H1 (cell line): Measurements from ENCODE around the gene TLL1. TPM values are rescaled to one million over a fixed set of nuclear protein-coding genes. Genes with fewer than 3 reads are reported as not detected.

ENCODE experiments used
- CTCF ChIA-PET: fragments of 300-600 bp; sonication (Branson Sonifier 250); formaldehyde crosslinking; loops from one replicate; lab custom pipeline; 2021; ENCODE audit not compliant: partially characterized antibody; lab: Charles Lee
- POLR2A ChIA-PET: fragments of 300-600 bp; sonication (Branson Sonifier 250); formaldehyde crosslinking; loops from one replicate; lab custom pipeline; 2021; ENCODE audit warnings: inconsistent platforms; ENCODE audit not compliant: partially characterized antibody; lab: Charles Lee
- DNase-seq, 2 experiments: peaks; one replicate each; pipeline versions ENCODE4 v3.0.0 to v3.0.0-alpha.2; 2010 to 2022; ENCODE audit warnings: low spot score in 2 of 2, low read depth in 1 of 2, mixed read lengths in 1 of 2
- FAIRE-seq: peaks from 2 replicates; lab custom pipeline; 2011; peaks lifted over from hg19 to GRCh38; lab: Jason Lieb, UNC
- H2AFZ ChIP-seq: 2 replicates; pipeline ENCODE4 v1.8.1; 2012; ENCODE audit warnings: low read length, inconsistent platforms
- H2AK5ac ChIP-seq: 2 replicates; pipeline ENCODE4 v1.6.1; 2013; ENCODE audit warnings: low read depth, low read length
- H2BK120ac ChIP-seq: replicated peaks from 2 replicates; pipeline ENCODE3; 2013; ENCODE audit warnings: low read depth, low read length, inconsistent platforms
- H2BK12ac ChIP-seq: 2 replicates; pipeline ENCODE4 v1.6.1; 2013; ENCODE audit warnings: low read depth, low read length
- H2BK15ac ChIP-seq: 2 replicates; pipeline ENCODE4 v1.6.1; 2013; ENCODE audit warnings: low read length
- H2BK20ac ChIP-seq: 2 replicates; pipeline ENCODE4 v1.6.1; 2013; ENCODE audit warnings: low read length
- H2BK5ac ChIP-seq: 2 replicates; pipeline ENCODE4 v1.6.1; 2013; ENCODE audit warnings: low read depth, low read length
- H3K14ac ChIP-seq: 2 replicates; pipeline ENCODE4 v1.6.1; 2013; ENCODE audit warnings: inconsistent platforms; ENCODE audit not compliant: insufficient read length
- H3K18ac ChIP-seq: 2 replicates; pipeline ENCODE4 v1.6.1; 2013; ENCODE audit warnings: low read length; ENCODE audit errors: extremely low read depth
- H3K23ac ChIP-seq: 2 replicates; pipeline ENCODE4 v1.6.1; 2013; ENCODE audit warnings: inconsistent platforms; ENCODE audit not compliant: insufficient read length
- H3K23me2 ChIP-seq: 2 replicates; pipeline ENCODE4 v1.6.1; 2013; ENCODE audit warnings: low read depth, low read length
- H3K27ac ChIP-seq: 2 replicates; pipeline ENCODE4 v1.6.1; 2011; ENCODE audit warnings: low read depth, low read length, inconsistent platforms
- H3K27me3 ChIP-seq, 4 experiments: replicated peaks in 1 of 4; 1 replicate in 1 of 4; 2 replicates in 3 of 4; pipeline versions ENCODE4 v1.6.1 to v1.8.1; 2011 to 2013; ENCODE audit warnings: low read length in 3 of 4, mild to moderate bottlenecking in 3 of 4, inconsistent platforms in 2 of 4, mixed read lengths in 2 of 4, moderate library complexity in 1 of 4; ENCODE audit not compliant: control insufficient read depth in 3 of 4, insufficient read depth in 3 of 4; ENCODE audit errors: extremely low read depth in 1 of 4
- H3K36me3 ChIP-seq, 4 experiments: 2 replicates each; pipeline versions ENCODE4 v1.6.1 to v1.8.1; 2011 to 2013; ENCODE audit warnings: mild to moderate bottlenecking in 4 of 4, low read length in 3 of 4, moderate library complexity in 2 of 4, control low read depth in 1 of 4, inconsistent platforms in 1 of 4; ENCODE audit not compliant: insufficient read depth in 4 of 4, control insufficient read depth in 2 of 4
- H3K4ac ChIP-seq: replicated peaks from 2 replicates; pipeline ENCODE3; 2013; ENCODE audit warnings: low read length, low read depth, mixed read lengths, inconsistent platforms; ENCODE audit not compliant: insufficient read length
- H3K4me1 ChIP-seq, 4 experiments: replicated peaks in 1 of 4; 1 replicate in 1 of 4; 2 replicates in 3 of 4; pipeline versions ENCODE4 v1.6.1 to v1.8.1; 2011 to 2013; ENCODE audit warnings: low read length in 3 of 4, inconsistent platforms in 2 of 4, mixed read lengths in 1 of 4; ENCODE audit not compliant: insufficient read depth in 4 of 4, control insufficient read depth in 3 of 4
- H3K4me2 ChIP-seq, 2 experiments: 2 replicates each; pipeline versions ENCODE4 v1.6.1 to v1.8.1; 2011 to 2013; ENCODE audit warnings: low read depth in 2 of 2, low read length in 2 of 2, control low read depth in 1 of 2, inconsistent platforms in 1 of 2, mild to moderate bottlenecking in 1 of 2; ENCODE audit not compliant: insufficient read depth in 1 of 2
- H3K4me3 ChIP-seq, 4 experiments: fragments of 200-600, 300-600 bp in 1 of 4; sonication (generic), shearing (Covaris generic), sonication (Bioruptor Twin) in 1 of 4; 2 replicates each; pipeline versions ENCODE4 v1.5.1 to v1.8.1; 2011 to 2016; ENCODE audit warnings: low read length in 4 of 4, low read depth in 3 of 4, control low read depth in 2 of 4, inconsistent platforms in 2 of 4, mild to moderate bottlenecking in 2 of 4, mixed read lengths in 1 of 4, moderate library complexity in 1 of 4; ENCODE audit not compliant: insufficient read depth in 2 of 4; ENCODE audit errors: extremely low read depth in 1 of 4
- H3K56ac ChIP-seq: replicated peaks from 2 replicates; pipeline ENCODE3; 2013; ENCODE audit warnings: low read depth, mild to moderate bottlenecking, mixed read lengths, low read length, inconsistent platforms; ENCODE audit not compliant: insufficient read length
- H3K79me1 ChIP-seq: 2 replicates; pipeline ENCODE4 v1.6.1; 2013; ENCODE audit warnings: low read depth, low read length, control low read depth
- H3K79me2 ChIP-seq, 2 experiments: 2 replicates each; pipeline versions ENCODE4 v1.6.1 to v1.8.1; 2012 to 2013; ENCODE audit warnings: low read length in 2 of 2, mild to moderate bottlenecking in 2 of 2, inconsistent platforms in 1 of 2; ENCODE audit not compliant: insufficient read depth in 2 of 2, control insufficient read depth in 1 of 2
- H3K9ac ChIP-seq, 4 experiments: replicated peaks in 1 of 4; 1 replicate in 1 of 4; 2 replicates in 3 of 4; pipeline versions ENCODE4 v1.6.1 to v1.8.1; 2011 to 2013; ENCODE audit warnings: low read depth in 3 of 4, low read length in 3 of 4, control low read depth in 2 of 4, mild to moderate bottlenecking in 2 of 4, moderate library complexity in 2 of 4, inconsistent platforms in 1 of 4; ENCODE audit errors: extremely low read depth in 1 of 4
- H3K9me3 ChIP-seq, 2 experiments: 2 replicates each; pipeline versions ENCODE4 v1.6.1 to v1.8.1; 2012 to 2013; ENCODE audit warnings: mild to moderate bottlenecking in 2 of 2, moderate library complexity in 2 of 2, control low read depth in 1 of 2, inconsistent platforms in 1 of 2, low read depth in 1 of 2, low read length in 1 of 2, mixed read lengths in 1 of 2; ENCODE audit not compliant: insufficient read depth in 2 of 2
- H4K20me1 ChIP-seq, 2 experiments: replicated peaks in 1 of 2; 2 replicates each; pipeline versions ENCODE3 to v1.8.1; 2011 to 2013; ENCODE audit warnings: inconsistent platforms in 2 of 2, low read length in 2 of 2, mild to moderate bottlenecking in 1 of 2; ENCODE audit not compliant: insufficient read depth in 2 of 2, control insufficient read depth in 1 of 2
- H4K5ac ChIP-seq: 2 replicates; pipeline ENCODE4 v1.6.1; 2013; ENCODE audit warnings: low read length, low read depth, mixed read lengths, inconsistent platforms; ENCODE audit not compliant: insufficient read length
- H4K8ac ChIP-seq: 2 replicates; pipeline ENCODE4 v1.8.0; 2013; ENCODE audit warnings: mild to moderate bottlenecking, moderate library complexity, low read length, inconsistent platforms; ENCODE audit not compliant: insufficient read depth; ENCODE audit errors: extremely low read depth
- H4K91ac ChIP-seq: replicated peaks from 2 replicates; pipeline ENCODE3; 2013; ENCODE audit warnings: low read length, mixed read lengths, inconsistent platforms; ENCODE audit not compliant: insufficient read length
- KDM4A ChIP-seq: IDR thresholded peaks from one replicate; pipeline ENCODE4 v1.7.1; 2012; ENCODE audit warnings: low read depth, mild to moderate bottlenecking, moderate library complexity, low read length, inconsistent platforms; ENCODE audit not compliant: severe bottlenecking
- RXRA ChIP-seq: IDR thresholded peaks from 2 replicates; pipeline ENCODE4 v1.6.1; 2011; ENCODE audit warnings: low read depth, mild to moderate bottlenecking, low read length, moderate library complexity; ENCODE audit not compliant: insufficient read depth
- SAP30 ChIP-seq: fragments of 300-600 bp; sonication (generic); IDR thresholded peaks from 2 replicates; pipeline ENCODE4 v1.7.1; 2012; ENCODE audit warnings: low read length, moderate library complexity, mild to moderate bottlenecking, inconsistent platforms; ENCODE audit not compliant: insufficient read depth, insufficient replicate concordance
- SIRT6 ChIP-seq: IDR thresholded peaks from one replicate; pipeline ENCODE4 v1.7.1; 2012; ENCODE audit warnings: low read length, inconsistent platforms
- WGBS, 2 experiments: shearing (Covaris generic) in 1 of 2; methylation state at CpG; one replicate each; pipeline versions ENCODE4 v1.1.6 to v1.1.7; 2013 to 2015; ENCODE audit warnings: low lambda C conversion rate in 2 of 2, mixed read lengths in 2 of 2, inconsistent platforms in 1 of 2, low coverage in 1 of 2, missing lambda C conversion rate in 1 of 2; ENCODE audit not compliant: insufficient replicate concordance in 2 of 2, insufficient coverage in 1 of 2, insufficient read length in 1 of 2; ENCODE audit errors: extremely low coverage in 1 of 2, missing lambda C conversion rate in 1 of 2; 5-methylcytosine and 5-hydroxymethylcytosine counted together
- polyA plus RNA-seq, 7 experiments: library from polyadenylated mRNA; depleted of rRNA in 3 of 7; stranded (reverse) in 5 of 7; unstranded in 2 of 7; fragments of >200 nt in 5 of 7; fragments of 200-250 nt in 2 of 7; gene quantifications; 1 replicate in 5 of 7; 2 replicates in 1 of 7; 4 replicates in 1 of 7; pipeline versions ENCODE4 v1.2.1 to v1.2.3, GENCODE V29; 2011 to 2013; ENCODE audit warnings: missing spikeins in 2 of 7, mixed read lengths in 2 of 7
- total RNA-seq: library from RNA; stranded (reverse); fragmentation: NEBNext Ultra II Directional; extraction: Animal tissue kit (Norgen Biotek cat#: 25700); gene quantifications from 2 replicates; pipeline ENCODE4 v1.2.1, GENCODE V29; 2021

The TLL1 gene
- total and polyA plus RNA-seq, 2 of the 8 experiments (the other 6 are each of a cell fraction or from before 2014, with no cell fraction given), result 0.18 to 1.1 TPM

GRCh38 chr4:165931741-165932140, 58.7 kb downstream of the TLL1 start:
- no peak for DNase-seq
- TF ChIP-seq RXRA (no peak), SAP30 (no peak), KDM4A (no peak), SIRT6 (no peak)

More at GRCh38 chr4:165931741-165932140, 58.7 kb downstream of the TLL1 start:
- no peaks in the 10 kb centered on the region for H3K27me3 ChIP-seq
- H3K4ac ChIP-seq, result no peak overlapping the region
- no peak overlapping the region for H3K4me2 ChIP-seq
- ChIA-PET CTCF (no interaction called here), POLR2A (no interaction called here)
- H4K20me1 ChIP-seq, result no peaks in the 10 kb centered on the region
- H3K9me3 ChIP-seq, result no peaks in the 10 kb centered on the region
- no peak overlapping the region for H4K91ac ChIP-seq
- H2BK5ac ChIP-seq, result no peak overlapping the region
- H3K36me3 ChIP-seq, result no peaks in the 10 kb centered on the region
- FAIRE-seq, result no peak
- no peaks in the 10 kb centered on the region for H3K23me2 ChIP-seq
- no peaks in the 10 kb centered on the region for H3K79me1 ChIP-seq
- H3K79me2 ChIP-seq, result no peaks in the 10 kb centered on the region
- no peak overlapping the region for H3K18ac ChIP-seq
- H3K9ac ChIP-seq, result no peak overlapping the region
- no peak overlapping the region for H2AFZ ChIP-seq
- no peak overlapping the region for H3K14ac ChIP-seq
- no peak overlapping the region for H3K27ac ChIP-seq
- no peak overlapping the region for H3K56ac ChIP-seq
- WGBS, 2 experiments, result 92% methylated on average over 5 of the region's 5 CpGs; no CpG with 5 or more reads in 1 of the 2 experiments
- no peak overlapping the region for H4K8ac ChIP-seq
- H3K23ac ChIP-seq, result no peak overlapping the region
- no peak overlapping the region for H3K4me3 ChIP-seq
- no peak overlapping the region for H4K5ac ChIP-seq
- no peak overlapping the region for H2BK12ac ChIP-seq
- no peak overlapping the region for H2BK120ac ChIP-seq
- no peak overlapping the region for H2AK5ac ChIP-seq
- H2BK15ac ChIP-seq, result no peak overlapping the region
- no peak overlapping the region for H2BK20ac ChIP-seq
- peaks cover 0 to 2% (median 0%) of the 10 kb centered on the region in 4 experiments; a peak in 1 of 7 replicates for H3K4me1 ChIP-seq
